GM12801 (cell line): Measurements from ENCODE around the gene VPS8.

Experiments used
- TF ChIP-seq, protein P1 (sequence below): IDR thresholded peaks from one replicate; pipeline ENCODE4 v1.5.1; 2011; ENCODE audit warnings: control low read depth; ENCODE audit not compliant: insufficient read length; ENCODE audit errors: extremely low read depth

The VPS8 gene

DNA sequence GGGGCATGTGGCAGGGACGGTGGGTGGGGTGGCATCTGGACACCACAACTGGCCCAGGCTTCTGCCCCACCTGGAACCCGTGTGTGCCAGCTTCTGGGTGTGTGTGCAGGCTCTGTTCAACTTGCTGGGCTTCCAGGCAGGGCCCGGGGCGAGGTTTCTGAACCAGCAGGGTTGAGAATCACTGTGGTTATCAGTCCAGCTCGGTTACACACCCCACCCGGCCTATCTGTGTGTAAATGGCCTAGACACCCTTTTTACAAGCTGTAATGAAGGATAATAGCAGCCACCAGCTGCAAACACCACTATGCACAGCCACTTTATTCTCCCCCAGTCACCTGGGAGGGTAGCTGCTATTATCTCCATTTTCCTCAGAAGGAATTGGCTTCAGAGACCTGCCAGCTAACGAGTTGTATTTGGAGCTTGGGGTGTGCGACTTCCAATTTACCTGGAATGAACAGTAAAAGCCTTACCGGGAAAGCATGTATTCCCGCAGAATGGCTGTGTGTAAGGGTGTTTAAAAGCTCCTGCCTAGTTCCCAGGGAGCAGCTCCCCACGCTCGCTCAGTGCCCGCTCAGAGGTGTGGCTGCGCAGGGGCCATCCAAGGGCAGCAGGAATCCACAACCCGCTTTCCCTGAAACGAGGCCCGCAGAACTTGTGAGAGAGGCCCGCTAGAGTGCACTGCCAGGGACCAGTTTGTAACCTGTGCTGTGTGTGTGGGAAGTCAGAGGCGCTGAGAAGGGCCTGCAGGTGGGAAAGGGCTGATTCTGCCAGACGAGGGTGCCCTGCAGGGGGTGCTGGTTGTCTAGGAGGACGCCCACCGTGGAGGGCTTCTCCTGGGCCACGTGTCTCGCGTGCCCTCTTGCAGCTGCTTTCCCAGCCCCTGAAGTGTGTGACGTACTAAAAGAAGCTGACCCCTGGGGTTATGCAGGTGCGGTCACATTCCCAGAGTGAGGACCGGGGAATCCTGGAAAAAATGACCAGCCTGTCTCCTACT is 257.4 kb downstream of the VPS8 start:
- TF ChIP-seq, protein P1, sequence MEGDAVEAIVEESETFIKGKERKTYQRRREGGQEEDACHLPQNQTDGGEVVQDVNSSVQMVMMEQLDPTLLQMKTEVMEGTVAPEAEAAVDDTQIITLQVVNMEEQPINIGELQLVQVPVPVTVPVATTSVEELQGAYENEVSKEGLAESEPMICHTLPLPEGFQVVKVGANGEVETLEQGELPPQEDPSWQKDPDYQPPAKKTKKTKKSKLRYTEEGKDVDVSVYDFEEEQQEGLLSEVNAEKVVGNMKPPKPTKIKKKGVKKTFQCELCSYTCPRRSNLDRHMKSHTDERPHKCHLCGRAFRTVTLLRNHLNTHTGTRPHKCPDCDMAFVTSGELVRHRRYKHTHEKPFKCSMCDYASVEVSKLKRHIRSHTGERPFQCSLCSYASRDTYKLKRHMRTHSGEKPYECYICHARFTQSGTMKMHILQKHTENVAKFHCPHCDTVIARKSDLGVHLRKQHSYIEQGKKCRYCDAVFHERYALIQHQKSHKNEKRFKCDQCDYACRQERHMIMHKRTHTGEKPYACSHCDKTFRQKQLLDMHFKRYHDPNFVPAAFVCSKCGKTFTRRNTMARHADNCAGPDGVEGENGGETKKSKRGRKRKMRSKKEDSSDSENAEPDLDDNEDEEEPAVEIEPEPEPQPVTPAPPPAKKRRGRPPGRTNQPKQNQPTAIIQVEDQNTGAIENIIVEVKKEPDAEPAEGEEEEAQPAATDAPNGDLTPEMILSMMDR: no peak

DNA sequence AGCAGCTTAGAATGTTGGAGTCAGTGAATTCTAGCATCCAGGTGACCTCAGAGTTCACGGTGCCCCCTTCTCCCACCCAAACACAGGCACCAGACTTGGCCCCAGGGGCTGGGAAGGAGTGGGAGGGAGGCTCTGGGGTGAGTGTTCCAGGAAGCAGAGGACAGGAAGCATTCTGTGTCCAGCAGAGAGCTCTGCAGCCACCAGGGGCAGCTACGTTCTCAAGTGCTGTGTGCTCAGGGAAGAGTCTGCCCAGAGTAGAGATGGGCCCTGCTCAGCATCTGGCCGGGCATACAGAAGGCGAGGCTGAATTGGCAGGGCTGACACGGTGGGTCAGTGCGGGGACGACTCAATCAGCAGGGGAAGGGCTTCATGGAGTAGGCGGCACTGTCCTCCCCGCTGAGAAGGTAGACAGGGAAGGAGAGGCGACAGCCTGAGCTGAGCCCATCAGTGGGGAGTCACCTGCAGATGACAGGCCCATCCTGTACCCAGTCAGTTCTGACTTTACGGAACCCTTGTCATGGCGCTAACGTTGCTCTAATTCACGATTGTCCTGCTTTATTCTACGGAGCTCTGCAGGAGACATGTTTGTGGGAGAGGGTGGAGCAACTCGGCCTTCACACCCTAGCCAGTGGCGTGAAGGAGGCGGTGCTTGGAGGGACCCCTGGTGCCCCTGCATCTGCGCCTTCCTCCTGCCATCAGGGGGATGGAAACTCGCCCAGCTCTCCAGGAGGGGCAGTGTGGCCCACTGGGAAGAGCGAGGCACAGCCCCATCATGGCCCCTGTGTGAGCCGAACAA is 258.7 kb downstream of the VPS8 start:
- TF ChIP-seq, protein P1: no peak

DNA sequence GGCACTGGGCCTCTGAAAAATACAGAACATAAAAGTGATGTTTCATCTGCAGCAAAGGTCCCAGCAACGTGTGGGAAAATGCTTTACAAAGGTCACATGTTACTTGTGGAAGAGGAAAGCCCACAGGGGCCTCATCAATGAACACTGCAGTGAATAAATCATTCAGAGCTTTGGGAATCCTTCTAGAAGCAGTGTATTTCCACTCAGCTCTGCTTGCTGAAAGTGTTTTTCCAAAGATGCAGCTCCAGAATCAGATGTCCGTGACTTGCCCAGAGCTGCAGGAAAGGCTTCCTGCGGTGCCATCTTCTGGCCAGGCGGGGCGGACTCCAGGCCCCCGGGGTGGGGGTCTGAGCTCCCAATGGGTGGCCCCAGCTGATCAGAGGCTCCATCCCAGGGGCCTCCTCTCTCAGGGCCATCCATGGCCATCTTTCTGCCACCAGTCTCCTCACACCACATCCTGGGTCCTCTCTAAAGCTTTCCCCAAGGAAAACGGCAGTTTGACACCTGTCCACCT is 259.4 kb downstream of the VPS8 start:
- TF ChIP-seq, protein P1: no peak

DNA sequence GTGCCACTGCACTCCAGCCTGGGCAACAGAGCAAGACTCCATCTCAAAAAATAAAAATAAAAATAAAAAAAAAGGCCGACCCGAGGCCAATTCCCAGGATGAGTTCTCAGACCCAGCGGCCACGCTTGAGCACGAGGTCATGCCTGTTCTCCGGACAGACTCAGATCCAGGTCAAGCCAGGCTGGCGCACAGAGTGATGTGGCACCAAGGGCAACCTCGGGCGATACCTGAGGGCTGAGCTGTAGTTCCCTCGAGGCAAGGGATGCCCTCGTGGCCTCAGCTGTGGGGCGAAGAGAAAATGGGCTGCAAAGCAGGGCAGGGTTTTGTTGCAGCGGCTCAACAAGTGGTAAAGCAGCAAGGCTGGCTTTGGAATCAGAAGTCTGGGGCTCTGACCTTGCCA is 263.6 kb downstream of the VPS8 start:
- TF ChIP-seq, protein P1: no peak

DNA sequence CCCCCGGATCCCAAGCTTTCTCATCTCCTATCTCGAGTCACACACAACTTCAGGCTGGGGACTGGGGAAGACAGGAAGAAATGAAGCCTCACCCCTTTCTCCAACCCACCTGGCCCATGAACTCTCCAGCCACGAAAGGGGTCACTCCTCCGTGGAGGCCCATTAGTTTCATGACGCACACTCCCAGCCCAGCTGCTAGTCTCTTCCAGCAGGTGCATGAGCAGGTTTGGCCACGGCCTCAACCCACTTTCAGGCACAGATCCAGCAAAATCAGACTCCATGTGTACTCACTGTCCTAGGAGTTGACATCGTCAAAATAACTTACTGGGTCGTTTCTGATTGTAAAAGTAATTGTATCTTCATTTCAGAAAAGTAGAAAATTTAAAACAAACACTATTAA is 264.3 kb downstream of the VPS8 start:
- TF ChIP-seq, protein P1: no peak

DNA sequence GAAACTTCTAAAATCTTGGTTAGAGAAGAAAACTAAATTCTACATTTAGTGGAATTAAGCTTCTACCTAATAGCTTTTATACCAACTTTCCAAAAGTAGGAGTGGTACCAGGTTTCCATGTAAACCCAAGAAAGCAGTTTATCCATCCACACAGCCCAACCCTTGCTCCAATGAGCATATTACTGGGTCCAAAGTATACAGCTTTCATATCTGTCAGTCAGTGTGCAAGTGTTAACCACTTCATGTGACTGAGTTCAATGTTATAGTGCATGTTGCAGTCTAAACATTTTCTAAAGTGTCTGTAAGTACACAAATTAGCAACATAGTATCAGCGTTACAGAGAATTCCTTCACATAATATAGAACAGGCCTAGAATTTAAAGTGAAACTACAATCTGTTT is 267.7 kb downstream of the VPS8 start:
- TF ChIP-seq, protein P1: no peak

DNA sequence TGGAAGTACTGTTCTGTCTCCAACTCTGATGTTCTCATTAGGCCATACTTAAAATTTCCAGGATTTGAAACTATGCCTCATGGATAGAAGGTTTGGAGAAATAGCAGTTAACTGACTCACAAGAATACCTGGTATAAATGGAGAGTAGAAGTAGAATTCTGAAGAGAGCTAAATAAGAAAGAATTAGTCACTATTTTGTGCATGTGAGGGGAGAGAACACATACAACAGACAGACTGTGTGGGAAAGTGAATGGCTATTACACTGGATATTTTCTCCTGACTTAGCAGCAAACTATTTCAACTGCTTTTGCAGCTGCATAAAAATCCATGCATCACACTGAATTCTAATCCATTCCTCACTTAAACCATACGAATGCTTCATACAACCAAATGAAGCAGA is 269.6 kb downstream of the VPS8 start:
- TF ChIP-seq, protein P1: no peak
